Measurements from ENCODE around the gene TAF15. TPM values are rescaled to one million over a fixed set of nuclear protein-coding genes. Genes with fewer than 3 reads are reported as not detected.

The TAF15 gene
- total RNA-seq, 2 experiments from 2014 or later: 252 to 256 TPM

- Mint-ChIP-seq H3K4me3 (peak overlapping the region; percentile 83), H3K36me3 (ENCODE audit: low read depth) (peaks cover 9% of the 10 kb centered on the region), H3K4me1 (ENCODE audit: low read depth) (peaks cover 49% of the 10 kb centered on the region), H3K27ac (peak overlapping the region; percentile 99), H3K27me3 (ENCODE audit: low read depth) (no peaks in the 10 kb centered on the region), H3K9me3 (no peaks in the 10 kb centered on the region)
- CTCF ChIA-PET: interaction anchor here (0.7 to 11.5 kb wide), 7 partner anchors 12 to 221 kb away, joined by 3 to 284 read pairs (median 4); partner anchors contain the start of genes AP2B1, C17orf50 and MMP28
- intact Hi-C loops (cut with micrococcal nuclease): loop anchor here (2.0 to 10.0 kb wide), 7 partner anchors 221 to 845 kb away; partner anchors contain the start of genes AP2B1, CCT6B, PEX12 and SLFN11
- no peak for DNase-seq
These were observed 1.7 kb upstream of the TAF15 start for GRCh38 chr17:35807371-35808144.

- intact Hi-C loops (cut with micrococcal nuclease): loop anchor here (2.0 to 10.0 kb wide), 7 partner anchors 222 to 846 kb away; partner anchors contain the start of genes AP2B1, CCT6B, PEX12 and SLFN11
- H3K9me3 Mint-ChIP-seq: no peaks in the 10 kb centered on the region
- peaks cover 50% of the 10 kb centered on the region for H3K4me1 Mint-ChIP-seq (ENCODE audit: low read depth)
- CTCF ChIA-PET: interaction anchor here (0.6 to 11.5 kb wide), 13 partner anchors 12 to 508 kb away, joined by 3 to 284 read pairs (median 3); partner anchors contain the start of genes AP2B1, C17orf50 and MMP28
- H3K36me3 Mint-ChIP-seq (ENCODE audit: low read depth): peaks cover 14% of the 10 kb centered on the region
- H3K27me3 Mint-ChIP-seq (ENCODE audit: low read depth): no peaks in the 10 kb centered on the region
- H3K27ac Mint-ChIP-seq: peak overlapping the region; percentile 99
- H3K4me3 Mint-ChIP-seq: peak overlapping the region; percentile 83
- peak; percentile 19 for DNase-seq
These were observed 883 bp upstream of the TAF15 start for GRCh38 chr17:35808240-35808961.

- no peaks in the 10 kb centered on the region for H3K27me3 Mint-ChIP-seq (ENCODE audit: low read depth)
- DNase-seq: peak; percentile 68
- H3K4me1 Mint-ChIP-seq (ENCODE audit: low read depth): peaks cover 54% of the 10 kb centered on the region
- intact Hi-C loops (cut with micrococcal nuclease): loop anchor here (1.0 to 10.0 kb wide), 9 partner anchors 46 to 848 kb away; partner anchors contain the start of genes AP2B1, CCT6B, PEX12 and SLFN11
- H3K36me3 Mint-ChIP-seq (ENCODE audit: low read depth): peaks cover 20% of the 10 kb centered on the region
- H3K27ac Mint-ChIP-seq: peak overlapping the region; percentile 99
- no peaks in the 10 kb centered on the region for H3K9me3 Mint-ChIP-seq
- H3K4me3 Mint-ChIP-seq: peak overlapping the region; percentile 83
- CTCF ChIA-PET: interaction anchor here (0.5 to 11.5 kb wide), 4 partner anchors 9 to 272 kb away, joined by 3 to 284 read pairs (median 4); partner anchors contain the start of gene C17orf50
These were observed 674 bp downstream of the TAF15 start for GRCh38 chr17:35809855-35810461.

- Mint-ChIP-seq H3K27me3 (ENCODE audit: low read depth) (no peaks in the 10 kb centered on the region), H3K4me1 (ENCODE audit: low read depth) (peaks cover 68% of the 10 kb centered on the region), H3K36me3 (ENCODE audit: low read depth) (peaks cover 26% of the 10 kb centered on the region), H3K9me3 (no peaks in the 10 kb centered on the region), H3K27ac (no peak overlapping the region), H3K4me3 (no peak overlapping the region)
- intact Hi-C loops (cut with micrococcal nuclease): no loop called here
- DNase-seq: no peak
- CTCF ChIA-PET: interaction anchor here (11.5 kb wide), 1 partner anchor 46 kb away, joined by 284 read pairs; the partner anchor contains the start of gene C17orf50
These were observed 2.5 kb downstream of the TAF15 start for GRCh38 chr17:35811759-35812158.

- intact Hi-C loops (cut with micrococcal nuclease): no loop called here
- H3K4me3 Mint-ChIP-seq: no peak overlapping the region
- no peaks in the 10 kb centered on the region for H3K9me3 Mint-ChIP-seq
- H3K36me3 Mint-ChIP-seq (ENCODE audit: low read depth): peaks cover 27% of the 10 kb centered on the region
- no peak overlapping the region for H3K27ac Mint-ChIP-seq
- H3K4me1 Mint-ChIP-seq (ENCODE audit: low read depth): peaks cover 68% of the 10 kb centered on the region
- DNase-seq: no peak
- no peaks in the 10 kb centered on the region for H3K27me3 Mint-ChIP-seq (ENCODE audit: low read depth)
- CTCF ChIA-PET: interaction anchor here (11.5 kb wide), 1 partner anchor 47 kb away, joined by 284 read pairs; the partner anchor contains the start of gene C17orf50
These were observed 3.2 kb downstream of the TAF15 start for GRCh38 chr17:35812456-35812855.

- Mint-ChIP-seq H3K27me3 (ENCODE audit: low read depth) (no peaks in the 10 kb centered on the region), H3K9me3 (no peaks in the 10 kb centered on the region), H3K4me3 (no peak overlapping the region), H3K27ac (no peak overlapping the region), H3K36me3 (ENCODE audit: low read depth) (peaks cover 37% of the 10 kb centered on the region), H3K4me1 (ENCODE audit: low read depth) (peaks cover 53% of the 10 kb centered on the region)
- intact Hi-C loops (cut with micrococcal nuclease): no loop called here
- CTCF ChIA-PET: interaction anchor here (0.8 to 1.9 kb wide), 4 partner anchors 12 to 504 kb away, joined by 4 to 12 read pairs (median 6); no protein-coding TSS in a partner anchor
- no peak for DNase-seq
These were observed 7.4 kb downstream of the TAF15 start for GRCh38 chr17:35816723-35817122.

GRCh38 chr17:35817196-35817595 is 7.9 kb downstream of the TAF15 start:
- Mint-ChIP-seq H3K36me3 (ENCODE audit: low read depth) (peaks cover 42% of the 10 kb centered on the region), H3K9me3 (no peaks in the 10 kb centered on the region), H3K27ac (no peak overlapping the region), H3K4me1 (ENCODE audit: low read depth) (peaks cover 48% of the 10 kb centered on the region), H3K27me3 (ENCODE audit: low read depth) (no peaks in the 10 kb centered on the region), H3K4me3 (no peak overlapping the region)
- intact Hi-C loops (cut with micrococcal nuclease): no loop called here
- CTCF ChIA-PET: interaction anchor here (0.8 to 1.9 kb wide), 4 partner anchors 12 to 504 kb away, joined by 4 to 12 read pairs (median 6); no protein-coding TSS in a partner anchor
- no peak for DNase-seq

GRCh38 chr17:35819455-35819854 is 10.2 kb downstream of the TAF15 start:
- CTCF ChIA-PET: interaction anchor here (1.2 to 1.9 kb wide), 4 partner anchors 9 to 55 kb away, joined by 3 to 9 read pairs (median 5); no protein-coding TSS in a partner anchor
- intact Hi-C loops (cut with micrococcal nuclease): no loop called here
- no peak for DNase-seq
- H3K36me3 Mint-ChIP-seq (ENCODE audit: low read depth): peaks cover 44% of the 10 kb centered on the region
- H3K4me3 Mint-ChIP-seq: no peak overlapping the region
- no peaks in the 10 kb centered on the region for H3K27me3 Mint-ChIP-seq (ENCODE audit: low read depth)
- no peaks in the 10 kb centered on the region for H3K9me3 Mint-ChIP-seq
- peaks cover 35% of the 10 kb centered on the region for H3K4me1 Mint-ChIP-seq (ENCODE audit: low read depth)
- H3K27ac Mint-ChIP-seq: no peak overlapping the region

- Mint-ChIP-seq H3K27me3 (ENCODE audit: low read depth) (no peaks in the 10 kb centered on the region), H3K36me3 (ENCODE audit: low read depth) (peaks cover 47% of the 10 kb centered on the region), H3K9me3 (no peaks in the 10 kb centered on the region), H3K4me3 (no peak overlapping the region), H3K4me1 (ENCODE audit: low read depth) (peaks cover 20% of the 10 kb centered on the region), H3K27ac (no peak overlapping the region)
- intact Hi-C loops (cut with micrococcal nuclease): no loop called here
- CTCF ChIA-PET: interaction anchor here (0.6 kb wide), 1 partner anchor 29 kb away, joined by 3 read pairs; no protein-coding TSS in a partner anchor
- no peak for DNase-seq
These were observed 12.0 kb downstream of the TAF15 start for GRCh38 chr17:35821308-35821707.

- Mint-ChIP-seq H3K4me1 (ENCODE audit: low read depth) (peaks cover 6% of the 10 kb centered on the region), H3K4me3 (no peak overlapping the region), H3K27ac (no peak overlapping the region), H3K36me3 (ENCODE audit: low read depth) (peaks cover 48% of the 10 kb centered on the region), H3K27me3 (ENCODE audit: low read depth) (no peaks in the 10 kb centered on the region), H3K9me3 (no peaks in the 10 kb centered on the region)
- CTCF ChIA-PET: no interaction called here
- no peak for DNase-seq
- intact Hi-C loops (cut with micrococcal nuclease): no loop called here
These were observed 15.9 kb downstream of the TAF15 start for GRCh38 chr17:35825206-35825605.

- Mint-ChIP-seq H3K9me3 (no peaks in the 10 kb centered on the region), H3K27ac (no peak overlapping the region), H3K4me3 (no peak overlapping the region), H3K27me3 (ENCODE audit: low read depth) (no peaks in the 10 kb centered on the region), H3K36me3 (ENCODE audit: low read depth) (peaks cover 51% of the 10 kb centered on the region), H3K4me1 (ENCODE audit: low read depth) (no peaks in the 10 kb centered on the region)
- CTCF ChIA-PET: interaction anchor here (0.6 to 1.9 kb wide), 7 partner anchors 8 to 223 kb away, joined by 3 to 7 read pairs (median 5); no protein-coding TSS in a partner anchor
- no peak for DNase-seq
- intact Hi-C loops (cut with micrococcal nuclease): no loop called here
These were observed 31.8 kb downstream of the TAF15 start for GRCh38 chr17:35841101-35841500.

Measured in activated naive CD4-positive, alpha-beta T cell treated with anti-CD3 and anti-CD28 coated beads for 36 hours (primary cell).